ENCODE data around the gene RHBDD2.

RHBDD2 gene

DNA sequence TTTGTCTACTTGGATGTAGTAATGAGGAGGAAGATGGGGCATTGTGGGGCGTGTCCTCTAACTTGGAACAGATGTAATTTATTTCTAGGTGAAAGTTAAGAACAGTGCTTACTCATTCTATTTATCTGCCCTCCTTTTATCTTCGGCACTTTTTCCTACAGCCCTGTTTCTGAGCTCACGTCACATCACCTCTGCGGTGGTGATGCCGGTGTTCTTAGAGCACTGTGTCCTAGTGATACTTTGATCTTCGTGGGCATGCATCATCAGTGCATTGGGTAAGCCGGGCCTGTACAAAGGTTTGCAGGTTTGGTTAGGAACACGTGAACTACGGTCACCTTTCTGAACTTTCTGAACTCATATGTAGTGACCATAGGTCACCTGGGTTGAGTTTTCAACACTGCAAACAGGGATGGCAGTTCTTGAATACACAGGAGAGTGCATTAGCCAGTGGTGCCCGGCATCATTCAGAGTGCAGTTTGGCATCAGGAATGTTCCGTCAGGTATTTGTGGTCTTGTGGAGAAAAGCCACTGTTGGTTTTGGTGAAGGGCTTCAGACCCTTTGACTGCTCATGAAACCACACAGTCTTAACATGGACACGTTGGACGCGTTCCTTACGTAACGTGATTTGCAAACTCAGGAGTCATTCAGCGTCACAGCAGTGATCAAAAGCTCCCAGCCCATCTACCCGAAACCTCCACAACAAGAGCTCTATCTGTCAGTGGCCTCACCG is 41.8 kb downstream of the RHBDD2 start:
- DNase-seq (ENCODE audit: low read depth) = no peak

- DNase-seq (ENCODE audit: low read depth) = no peak
Measured at GRCh38 chr7:75921479-75921878, 42.6 kb downstream of the RHBDD2 start.

DNA sequence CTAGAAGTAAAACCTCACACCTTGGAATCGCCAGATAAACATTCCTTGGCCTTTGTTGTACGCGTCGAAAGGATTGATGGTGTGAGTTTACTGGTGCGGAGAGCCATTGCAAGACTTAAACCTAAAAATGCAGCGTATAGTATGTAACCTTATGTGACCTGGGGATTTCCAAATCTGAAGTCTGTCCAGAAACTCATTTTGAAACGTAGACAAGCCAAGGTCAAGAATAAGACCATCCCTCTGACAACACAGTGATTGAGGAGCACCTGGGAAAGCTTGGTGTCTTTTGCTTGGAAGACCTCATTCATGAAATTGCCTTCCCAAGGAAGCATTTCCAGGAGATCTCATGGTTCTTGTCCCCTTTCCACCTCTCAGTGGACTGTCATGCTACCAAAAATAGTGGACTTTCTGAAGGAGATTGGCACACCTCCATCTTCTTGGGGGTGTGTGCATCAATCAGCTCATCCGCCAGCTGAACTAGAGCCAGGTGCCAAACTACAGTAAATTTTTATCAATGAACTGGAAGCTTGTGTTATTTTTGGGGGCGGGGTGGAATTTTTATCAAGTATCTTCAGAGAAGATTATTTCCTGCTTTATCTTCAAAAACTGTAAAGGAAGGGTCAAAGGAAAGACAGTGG is 44.3 kb downstream of the RHBDD2 start:
- DNase-seq (ENCODE audit: low read depth) = no peak

- DNase-seq (ENCODE audit: low read depth) = no peak
Measured at GRCh38 chr7:75924256-75924655, 45.4 kb downstream of the RHBDD2 start.

GRCh38 chr7:75924889-75925288 is 46.1 kb downstream of the RHBDD2 start:
- no peak for DNase-seq (ENCODE audit: low read depth)

GRCh38 chr7:75925717-75926435 is 47.0 kb downstream of the RHBDD2 start:
- no peak for DNase-seq (ENCODE audit: low read depth)

- no peak for DNase-seq (ENCODE audit: low read depth)
Measured at GRCh38 chr7:75928568-75928914, 49.7 kb downstream of the RHBDD2 start.

- no peak for DNase-seq (ENCODE audit: low read depth)
Measured at GRCh38 chr7:75931680-75932079, 52.8 kb downstream of the RHBDD2 start.

DNA sequence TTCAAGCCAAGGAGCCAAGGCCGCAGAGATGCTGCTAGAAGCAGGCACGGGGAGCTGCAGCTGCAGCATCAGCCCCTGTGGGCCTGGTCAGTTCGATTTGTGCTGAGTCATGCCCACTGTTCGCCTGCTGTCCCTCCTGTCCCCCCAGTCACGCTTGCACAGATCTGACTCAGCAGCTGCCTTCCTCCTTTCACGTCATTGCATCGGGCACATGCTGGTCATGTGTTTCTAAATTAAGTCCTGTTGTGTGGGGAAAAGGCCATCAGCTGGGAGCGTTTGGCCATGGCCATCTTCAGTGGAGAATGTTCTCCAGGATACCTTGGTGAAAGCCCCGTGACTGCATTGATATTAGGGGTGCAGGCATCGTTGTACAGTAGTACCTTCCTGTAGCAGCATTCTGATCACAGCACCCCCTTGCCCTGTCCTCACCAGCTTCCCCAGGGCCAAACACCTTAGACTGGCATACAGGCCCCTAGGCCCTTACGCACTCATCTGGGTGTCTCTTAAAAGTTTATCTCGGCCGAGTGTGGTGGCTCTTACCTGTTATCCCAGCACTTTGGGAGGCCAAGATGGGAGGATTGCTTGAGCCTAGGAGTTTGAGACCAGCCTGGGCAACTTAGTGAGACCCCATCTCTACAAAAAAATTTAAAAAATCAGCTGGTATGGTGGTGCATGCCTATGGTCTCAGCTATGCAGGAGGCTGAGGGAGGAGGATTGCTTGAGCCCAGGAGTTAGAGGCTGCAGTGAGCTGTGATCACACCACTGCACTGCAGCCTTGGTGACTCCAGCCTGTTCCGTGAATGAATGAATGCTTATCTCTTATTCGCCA is 59.3 kb downstream of the RHBDD2 start:
- no peak for DNase-seq (ENCODE audit: low read depth)
